HCT116 (cell line): ENCODE measurements around the gene NEDD4L.

Source experiments
- ATF3 ChIP-seq: IDR thresholded peaks from 2 replicates; pipeline ENCODE4 v1.6.1; 2012
- CEBPB ChIP-seq: IDR thresholded peaks from 2 replicates; pipeline ENCODE4 v1.6.1; 2012; ENCODE audit warnings: low read depth
- CTCF ChIP-seq, 3 experiments: fragments of 200-600 bp in 1 of 3; sonication (generic) in 1 of 3; IDR thresholded peaks in 2 of 3; conservative IDR thresholded peaks in 1 of 3; 2 replicates each; pipeline ENCODE4 v1.5.1; 2012 to 2017; ENCODE audit warnings: low read depth in 2 of 3, low read length in 2 of 3, antibody characterized with exemption in 1 of 3, borderline replicate concordance in 1 of 3, control low read depth in 1 of 3, mild to moderate bottlenecking in 1 of 3, mixed read lengths in 1 of 3, mixed run types in 1 of 3, moderate library complexity in 1 of 3; ENCODE audit not compliant: insufficient read depth in 1 of 3
- EGR1 ChIP-seq: IDR thresholded peaks from 2 replicates; pipeline ENCODE4 v1.6.1; 2012; ENCODE audit warnings: low read depth
- EZH2 ChIP-seq: fragments of 200-600 bp; sonication (generic); IDR thresholded peaks from 2 replicates; pipeline ENCODE4 v1.6.1; 2017; ENCODE audit warnings: antibody characterized with exemption, mixed run types
- MAX ChIP-seq: IDR thresholded peaks from 2 replicates; pipeline ENCODE4 v1.6.1; 2012
- POLR2A ChIP-seq: IDR thresholded peaks from 2 replicates; pipeline ENCODE4 v1.7.0; 2011; ENCODE audit warnings: borderline replicate concordance; ENCODE audit not compliant: insufficient read depth, insufficient read length; ENCODE audit errors: extremely low read depth
- POLR2AphosphoS5 ChIP-seq: IDR thresholded peaks from 2 replicates; pipeline ENCODE4 v1.6.1; 2011; ENCODE audit warnings: mild to moderate bottlenecking, low read depth, low read length, moderate library complexity
- RAD21 ChIP-seq: IDR thresholded peaks from 2 replicates; pipeline ENCODE4 v1.6.1; 2012; ENCODE audit warnings: low read depth, mild to moderate bottlenecking
- REST ChIP-seq: IDR thresholded peaks from 2 replicates; pipeline ENCODE4 v1.6.1; 2012; ENCODE audit warnings: low read depth

- no peak for TF ChIP-seq POLR2AphosphoS5
- TF ChIP-seq REST = no peak
- no peak for TF ChIP-seq MAX
- no peak for TF ChIP-seq CTCF (IDR thresholded peaks at IDR 0.05 in 2 of 3, conservative IDR thresholded peaks at IDR 0.05 in 1 of 3; ENCODE audit: borderline replicate concordance in 1 of 3, insufficient read depth in 1 of 3, low read depth in 2 of 3, low read length in 2 of 3)
- no peak for TF ChIP-seq CEBPB
- TF ChIP-seq EZH2 = no peak
- TF ChIP-seq POLR2A = no peak
- no peak for TF ChIP-seq EGR1
- TF ChIP-seq ATF3 = no peak
- no peak for TF ChIP-seq RAD21
Measured at GRCh38 chr18:58229162-58229561, 185.1 kb downstream of the NEDD4L start.
